Endothelial cell of umbilical vein (primary cell): ENCODE data around the gene NINJ2. TPM values are rescaled to one million over a fixed set of nuclear protein-coding genes. Genes with fewer than 3 reads are reported as not detected.

Experiments
- BruUV-seq: library from RNA; stranded (reverse); fragments of 400-500 nt; replicated peaks from 2 replicates; lab custom pipeline; 2021; lab: Mats Ljungman, UMichigan
- CTCF ChIA-PET: fragments of 300-600, 350-600 bp; sonication (Branson Sonifier 250); formaldehyde crosslinking; loops from one replicate; lab custom pipeline; 2021; ENCODE audit warnings: antibody characterized with exemption, inconsistent platforms; lab: Charles Lee
- POLR2A ChIA-PET: fragments of 300-600, 350-600 bp; sonication (Branson Sonifier 250); formaldehyde crosslinking; loops from one replicate; lab custom pipeline; 2021; ENCODE audit warnings: antibody characterized with exemption, inconsistent platforms; lab: Charles Lee
- DNase-seq: peaks from one replicate; pipeline ENCODE4 v3.0.0-alpha.2; 2011; ENCODE audit warnings: low read depth, low spot score
- FAIRE-seq: peaks from 2 replicates; lab custom pipeline; 2011; peaks lifted over from hg19 to GRCh38; lab: Jason Lieb, UNC
- H2AFZ ChIP-seq: 2 replicates; pipeline ENCODE4 v1.6.0; 2012; ENCODE audit warnings: low read depth, low read length, control low read depth, inconsistent platforms
- H3K27ac ChIP-seq: 2 replicates; pipeline ENCODE4 v1.5.1; 2011; ENCODE audit warnings: low read depth, mild to moderate bottlenecking, control low read depth, low read length, moderate library complexity; ENCODE audit not compliant: insufficient read depth
- H3K27me3 ChIP-seq, 2 experiments: 2 replicates each; pipeline versions ENCODE4 v1.6.0 to v1.6.1; 2011; ENCODE audit warnings: low read length in 2 of 2, mixed read lengths in 1 of 2; ENCODE audit not compliant: control insufficient read depth in 2 of 2, insufficient read depth in 2 of 2
- H3K36me3 ChIP-seq, 2 experiments: 2 replicates in 1 of 2; 3 replicates in 1 of 2; pipeline ENCODE4 v1.5.1; 2011; ENCODE audit warnings: low read length in 2 of 2, mild to moderate bottlenecking in 1 of 2, moderate library complexity in 1 of 2; ENCODE audit not compliant: control insufficient read depth in 2 of 2, insufficient read depth in 2 of 2; ENCODE audit errors: extremely low read depth in 1 of 2
- H3K4me1 ChIP-seq: 3 replicates; pipeline ENCODE4 v1.5.1; 2011; ENCODE audit warnings: mild to moderate bottlenecking, low read length; ENCODE audit not compliant: control insufficient read depth, insufficient read depth; ENCODE audit errors: extremely low read depth
- H3K4me2 ChIP-seq: 2 replicates; pipeline ENCODE4 v1.6.1; 2011; ENCODE audit warnings: low read length, control low read depth, mixed read lengths; ENCODE audit not compliant: insufficient read depth
- H3K4me3 ChIP-seq, 3 experiments: fragments of 200-600 bp in 1 of 3; sonication (generic), shearing (Covaris generic) in 1 of 3; replicated peaks in 1 of 3; 2 replicates each; pipeline ENCODE4 v1.5.1; 2011 to 2016; ENCODE audit warnings: control low read depth in 3 of 3, low read length in 3 of 3, mild to moderate bottlenecking in 2 of 3, inconsistent platforms in 1 of 3, low read depth in 1 of 3, moderate library complexity in 1 of 3; ENCODE audit not compliant: insufficient read depth in 1 of 3
- H3K79me2 ChIP-seq: 2 replicates; pipeline ENCODE4 v1.6.0; 2012; ENCODE audit warnings: low read length, inconsistent platforms; ENCODE audit not compliant: control insufficient read depth, insufficient read depth
- H3K9ac ChIP-seq: replicated peaks from 2 replicates; pipeline ENCODE3; 2011; ENCODE audit warnings: low read length, control low read depth; ENCODE audit not compliant: insufficient read depth; ENCODE audit errors: extremely low read depth
- H3K9me1 ChIP-seq: replicated peaks from 3 replicates; pipeline ENCODE4 v1.6.0; 2011; ENCODE audit warnings: mild to moderate bottlenecking, low read length; ENCODE audit not compliant: control insufficient read depth, insufficient read depth; ENCODE audit errors: extremely low read depth
- H3K9me3 ChIP-seq: replicated peaks from 2 replicates; pipeline ENCODE4 v1.5.1; 2012; ENCODE audit warnings: low read length, inconsistent platforms; ENCODE audit not compliant: control insufficient read depth, insufficient read depth
- H4K20me1 ChIP-seq: replicated peaks from 2 replicates; pipeline ENCODE3; 2011; ENCODE audit warnings: mild to moderate bottlenecking, low read length; ENCODE audit not compliant: control insufficient read depth, insufficient read depth; ENCODE audit errors: extremely low read depth
- CTCF ChIP-seq, 2 donors: IDR thresholded peaks; 1 replicate in 1 of 2; 2 replicates in 1 of 2; pipeline ENCODE4 v1.5.1; 2011; ENCODE audit warnings: low read length in 2 of 2, mild to moderate bottlenecking in 2 of 2, moderate library complexity in 2 of 2, control low read depth in 1 of 2, inconsistent platforms in 1 of 2, low read depth in 1 of 2; ENCODE audit not compliant: insufficient read depth in 1 of 2; ENCODE audit errors: extremely low read depth in 1 of 2
- EZH2 ChIP-seq: IDR thresholded peaks from 2 replicates; pipeline ENCODE4 v1.6.1; 2012; ENCODE audit warnings: borderline replicate concordance, low read depth, mild to moderate bottlenecking, moderate library complexity, low read length, inconsistent platforms; ENCODE audit not compliant: severe bottlenecking
- FOS ChIP-seq: IDR thresholded peaks from 2 replicates; pipeline ENCODE4 v1.6.1; 2011; ENCODE audit warnings: mild to moderate bottlenecking, low read length, moderate library complexity, borderline replicate concordance; ENCODE audit not compliant: insufficient read depth
- GATA2 ChIP-seq: IDR thresholded peaks from 2 replicates; pipeline ENCODE4 v1.7.0; 2011; ENCODE audit warnings: low read depth, mild to moderate bottlenecking, moderate library complexity, mixed read lengths, low read length; ENCODE audit not compliant: insufficient read length, insufficient read depth
- JUN ChIP-seq: IDR thresholded peaks from 2 replicates; pipeline ENCODE4 v1.6.1; 2011; ENCODE audit warnings: borderline replicate concordance, low read depth; ENCODE audit not compliant: insufficient read length, insufficient read depth
- MAX ChIP-seq: IDR thresholded peaks from 2 replicates; pipeline ENCODE4 v1.6.1; 2011; ENCODE audit not compliant: insufficient read depth, insufficient read length
- MYC ChIP-seq: IDR thresholded peaks from one replicate; pipeline ENCODE4 v1.6.1; 2011; ENCODE audit warnings: mild to moderate bottlenecking, low read depth, low read length
- POLR2A ChIP-seq: IDR thresholded peaks from 2 replicates; pipeline ENCODE4 v1.6.1; 2012; ENCODE audit warnings: low read depth, mild to moderate bottlenecking, control low read depth, low read length
- POLR2AphosphoS5 ChIP-seq: IDR thresholded peaks from 2 replicates; pipeline ENCODE4 v1.6.1; 2012; ENCODE audit warnings: low read depth, mild to moderate bottlenecking, control low read depth, low read length, moderate library complexity; ENCODE audit not compliant: insufficient read depth
- dilution Hi-C: fragments of 300-500 bp; cut with MboI; formaldehyde crosslinking; loops from one replicate; pipeline ENCODE4 v1.15.0; 2019; ENCODE audit warnings: low sequenced_read_pairs; ENCODE audit not compliant: extremely low pct_ligation_motif_present
- intact Hi-C: fragments of 100-400 bp; cut with micrococcal nuclease; formaldehyde crosslinking; loops from one replicate; pipeline ENCODE4 v1.10.0; 2022
- polyA plus RNA-seq, 4 experiments: library from polyadenylated mRNA; depleted of rRNA in 3 of 4; stranded (reverse) in 3 of 4; unstranded in 1 of 4; fragments of >200 nt; gene quantifications; 2 replicates each; pipeline versions ENCODE4 v1.2.1 to v1.2.3, GENCODE V29; 2011 to 2012; ENCODE audit warnings: missing spikeins in 1 of 4
- total RNA-seq: library from RNA; stranded (reverse); gene quantifications from 2 replicates; pipeline ENCODE4 v1.2.3, GENCODE V29; 2021

Gene NINJ2
- total and polyA plus RNA-seq, 2 donors (not counting 3 experiments of a cell fraction or from before 2014, with no cell fraction given), result 0.75 to 4.4 TPM

- Histone ChIP-seq H3K9me1 (no peaks in the 10 kb centered on the region), H3K9ac (no peak overlapping the region), H3K4me3 (no peak overlapping the region), H4K20me1 (no peaks in the 10 kb centered on the region), H2AFZ (no peak overlapping the region), H3K4me1 (peaks cover 19% of the 10 kb centered on the region), H3K27ac (no peak overlapping the region), H3K4me2 (no peak overlapping the region), H3K9me3 (no peaks in the 10 kb centered on the region), H3K79me2 (no peaks in the 10 kb centered on the region), H3K36me3 (no peaks in the 10 kb centered on the region), H3K27me3 (peaks cover 0 to 8% of the 10 kb centered on the region in 2 experiments)
- TF ChIP-seq POLR2AphosphoS5 (no peak), POLR2A (no peak), MAX (no peak), CTCF (IDR thresholded peaks at IDR 0.05; ENCODE audit: extremely low read depth in 1 of 2, insufficient read depth in 1 of 2, low read depth in 1 of 2, low read length in 2 of 2) (no peak), FOS (no peak), MYC (no peak), GATA2 (no peak), JUN (no peak), EZH2 (no peak)
- intact Hi-C loops (no loop called here), dilution Hi-C loops (no loop called here)
- no peak for FAIRE-seq
- POLR2A ChIA-PET, result no interaction called here
- BruUV-seq, result no TSS peak
- DNase-seq, result no peak
- CTCF ChIA-PET, result interaction anchor here (3.7 to 8.1 kb wide), 2 partner anchors 89 to 102 kb away, joined by 27 to 119 read pairs; no protein-coding TSS in a partner anchor
Measured at GRCh38 chr12:543114-543451, 120.2 kb downstream of the NINJ2 start.
